ENCODE results near the gene ATP1A4.

The ATP1A4 gene

GRCh38 chr1:160226623-160227022, 75.2 kb downstream of the ATP1A4 start:
- Histone ChIP-seq H3K4me3 (ENCODE audit: low read depth, low read length) (no peak overlapping the region), H3K4me1 (ENCODE audit: control insufficient read depth, insufficient read depth, low read length) (no peaks in the 10 kb centered on the region), H3K27ac (ENCODE audit: extremely low read depth, low read depth, low read length) (no peak overlapping the region), H3K36me3 (ENCODE audit: control insufficient read depth in 2 of 2, insufficient read depth in 1 of 2, low read length in 2 of 2) (peaks cover 70 to 99% of the 10 kb centered on the region in 2 experiments), H3K9me3 (ENCODE audit: control insufficient read depth, insufficient read depth, low read depth, low read length) (no peaks in the 10 kb centered on the region)
- CTCF ChIA-PET: interaction anchor here (1.0 to 2.5 kb wide), 4 partner anchors 18 to 125 kb away, joined by 3 to 6 read pairs (median 6); no protein-coding TSS in a partner anchor
- TF ChIP-seq ZNF670 (tag by site-specific recombination; IDR thresholded peaks at IDR 0.05; ENCODE audit: low read depth) (no peak), ZIC2 (tag by site-specific recombination; IDR thresholded peaks at IDR 0.05) (no peak), ZSCAN16 (tag by site-specific recombination; IDR thresholded peaks at IDR 0.05) (no peak), ZNF302 (tag by site-specific recombination; IDR thresholded peaks at IDR 0.05; ENCODE audit: low read depth) (no peak), ZNF239 (tag by site-specific recombination; IDR thresholded peaks at IDR 0.05) (no peak), ZNF169 (tag by site-specific recombination; IDR thresholded peaks at IDR 0.05) (no peak), TSHZ1 (tag by site-specific recombination; IDR thresholded peaks at IDR 0.05; ENCODE audit: borderline replicate concordance) (no peak), ZNF2 (tag by site-specific recombination; IDR thresholded peaks at IDR 0.05) (no peak), FEZF1 (tag by site-specific recombination; IDR thresholded peaks at IDR 0.05) (no peak), YY1 (tag by site-specific recombination; IDR thresholded peaks at IDR 0.05) (no peak), BCL6B (tag by site-specific recombination; IDR thresholded peaks at IDR 0.05) (no peak), ZNF623 (tag by site-specific recombination; IDR thresholded peaks at IDR 0.05) (no peak)
- POLR2A ChIA-PET: interaction anchor here (1.1 kb wide), 1 partner anchor 22 kb away, joined by 3 read pairs; no protein-coding TSS in a partner anchor

GRCh38 chr1:160227034-160227433, 75.6 kb downstream of the ATP1A4 start:
- H3K9me3 ChIP-seq (ENCODE audit: control insufficient read depth, insufficient read depth, low read depth, low read length): no peaks in the 10 kb centered on the region
- POLR2A ChIA-PET: interaction anchor here (1.1 kb wide), 1 partner anchor 22 kb away, joined by 3 read pairs; no protein-coding TSS in a partner anchor
- no peak overlapping the region for H3K27ac ChIP-seq (ENCODE audit: extremely low read depth, low read depth, low read length)
- no peak overlapping the region for H3K4me3 ChIP-seq (ENCODE audit: low read depth, low read length)
- no peaks in the 10 kb centered on the region for H3K4me1 ChIP-seq (ENCODE audit: control insufficient read depth, insufficient read depth, low read length)
- CTCF ChIA-PET: interaction anchor here (1.0 to 2.5 kb wide), 4 partner anchors 18 to 125 kb away, joined by 3 to 6 read pairs (median 6); no protein-coding TSS in a partner anchor
- TF ChIP-seq ZNF280C (tag by site-specific recombination; IDR thresholded peaks at IDR 0.05) (no peak), KLF1 (tag by site-specific recombination; IDR thresholded peaks at IDR 0.05) (peak; percentile 54), ZNF670 (tag by site-specific recombination; IDR thresholded peaks at IDR 0.05; ENCODE audit: low read depth) (no peak), AEBP2 (tag by site-specific recombination; IDR thresholded peaks at IDR 0.05; ENCODE audit: borderline replicate concordance) (no peak), ZNF629 (tag by site-specific recombination; IDR thresholded peaks at IDR 0.05) (0 out of 2 replicates have a peak, but pooled peaks have one; percentile 24)
- peaks cover 70 to 99% of the 10 kb centered on the region in 2 experiments for H3K36me3 ChIP-seq (ENCODE audit: control insufficient read depth in 2 of 2, insufficient read depth in 1 of 2, low read length in 2 of 2)
